IPS-15b (cell line): ENCODE measurements around the gene DUSP15.

Source experiments
- H3K27me3 ChIP-seq: one replicate; pipeline ENCODE4 v1.6.1; 2013; ENCODE audit warnings: low read length; ENCODE audit not compliant: control insufficient read depth, insufficient read depth
- H3K36me3 ChIP-seq: one replicate; pipeline ENCODE4 v1.6.1; 2013; ENCODE audit warnings: low read length; ENCODE audit not compliant: control insufficient read depth, insufficient read depth
- H3K4me1 ChIP-seq: one replicate; pipeline ENCODE4 v1.6.1; 2013; ENCODE audit warnings: mild to moderate bottlenecking, low read length; ENCODE audit not compliant: control insufficient read depth, insufficient read depth
- H3K4me3 ChIP-seq: one replicate; pipeline ENCODE4 v1.5.1; 2013; ENCODE audit warnings: low read depth, low read length
- H3K9ac ChIP-seq: one replicate; pipeline ENCODE4 v1.6.1; 2013; ENCODE audit warnings: low read depth, mild to moderate bottlenecking, low read length
- H3K9me3 ChIP-seq: one replicate; pipeline ENCODE4 v1.6.1; 2013; ENCODE audit warnings: mild to moderate bottlenecking, low read length; ENCODE audit not compliant: control insufficient read depth, insufficient read depth

Gene DUSP15

DNA sequence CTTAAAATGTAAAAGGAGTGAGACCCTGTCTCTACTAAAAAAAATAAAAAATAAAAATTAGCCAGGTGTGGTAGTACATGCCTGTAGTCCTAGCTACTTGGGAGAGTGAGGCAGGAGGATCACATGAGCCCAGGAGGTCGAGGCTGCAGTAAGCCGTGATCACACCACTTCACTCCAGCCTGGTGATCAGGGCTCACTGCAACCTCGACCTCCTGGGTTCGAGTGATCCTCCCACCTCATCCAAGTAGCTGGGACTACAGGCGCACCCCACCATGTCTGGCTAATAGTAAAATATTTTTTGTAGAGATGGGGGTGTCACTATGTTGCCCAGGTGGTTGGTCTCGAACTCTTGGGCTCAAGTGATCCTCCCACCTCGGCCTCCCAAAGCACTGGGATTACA is 16.8 kb downstream of the DUSP15 start:
- Histone ChIP-seq H3K9ac (no peak overlapping the region), H3K9me3 (no peaks in the 10 kb centered on the region), H3K36me3 (no peaks in the 10 kb centered on the region), H3K4me1 (peaks cover 7% of the 10 kb centered on the region), H3K27me3 (peaks cover 45% of the 10 kb centered on the region), H3K4me3 (no peak overlapping the region)

DNA sequence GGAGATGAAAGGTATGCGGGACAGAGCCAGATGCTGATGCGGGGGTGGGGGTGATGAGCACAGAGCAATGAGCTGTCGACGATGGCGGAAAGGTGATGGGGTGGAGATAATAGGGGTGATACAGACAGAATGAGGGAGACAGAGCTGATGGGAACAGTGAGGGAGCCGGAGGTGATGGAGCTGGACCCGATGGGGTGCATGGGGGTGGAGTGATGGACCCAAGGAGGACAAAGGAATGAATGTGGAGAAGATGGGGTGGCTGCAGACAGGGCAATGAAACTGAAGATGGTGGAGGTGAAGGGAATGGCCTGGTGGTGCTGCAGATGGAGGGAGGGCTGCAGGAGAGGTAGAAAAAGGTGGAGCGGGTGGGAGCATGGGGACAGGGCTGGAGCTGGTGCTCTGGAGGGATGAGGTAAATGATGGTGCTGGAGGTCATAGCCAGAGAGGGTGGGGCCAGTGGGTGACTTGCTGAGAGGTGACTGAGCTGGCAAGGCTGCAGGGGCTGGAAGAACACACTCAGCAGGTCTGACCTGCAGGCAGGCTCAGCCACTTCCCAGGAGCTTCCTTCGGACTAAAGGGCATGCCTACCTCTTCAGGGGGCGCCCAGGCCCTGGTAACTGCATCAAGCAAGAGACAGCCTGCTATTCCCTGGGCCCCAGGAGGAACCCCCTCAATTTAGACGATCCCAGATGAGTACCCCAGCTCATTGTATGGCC is 18.9 kb downstream of the DUSP15 start:
- Histone ChIP-seq H3K4me3 (no peak overlapping the region), H3K27me3 (peaks cover 45% of the 10 kb centered on the region), H3K9ac (no peak overlapping the region), H3K4me1 (peaks cover 3% of the 10 kb centered on the region), H3K36me3 (no peaks in the 10 kb centered on the region), H3K9me3 (no peaks in the 10 kb centered on the region)

DNA sequence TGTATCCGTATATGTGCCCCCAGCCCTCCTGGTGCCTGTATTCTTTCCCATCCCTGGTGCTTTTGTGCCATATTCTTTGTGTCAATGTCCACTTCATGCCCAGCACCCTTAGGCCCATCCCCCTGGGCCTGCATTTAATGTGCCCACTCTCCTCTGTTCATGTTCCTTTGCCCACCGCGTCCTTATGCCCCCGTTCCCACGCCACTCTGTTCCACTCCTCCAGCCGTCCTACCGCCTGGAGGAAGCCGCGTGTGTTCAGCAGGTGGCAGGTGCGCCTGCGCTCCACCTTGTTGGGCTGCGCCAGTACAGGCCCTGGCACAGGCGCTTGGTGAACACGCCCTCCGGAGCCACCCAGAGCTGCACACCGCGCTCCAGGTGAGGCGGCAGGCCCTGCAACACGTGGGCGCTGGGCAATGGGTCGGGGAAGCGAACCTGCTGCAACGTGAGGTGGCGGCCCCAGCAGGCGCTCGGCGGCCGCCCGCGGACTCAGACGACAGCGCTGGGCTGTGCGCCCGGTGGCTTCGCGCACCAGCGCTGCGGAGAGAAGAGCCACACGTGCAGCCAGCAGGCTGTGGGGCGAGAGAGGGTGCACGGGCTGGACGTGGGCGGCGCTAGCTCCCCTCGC is 20.9 kb downstream of the DUSP15 start:
- H3K9ac ChIP-seq: no peak overlapping the region
- H3K4me1 ChIP-seq: no peaks in the 10 kb centered on the region
- peaks cover 45% of the 10 kb centered on the region for H3K27me3 ChIP-seq
- H3K9me3 ChIP-seq: no peaks in the 10 kb centered on the region
- no peaks in the 10 kb centered on the region for H3K36me3 ChIP-seq
- H3K4me3 ChIP-seq: peak overlapping the region; percentile 22

DNA sequence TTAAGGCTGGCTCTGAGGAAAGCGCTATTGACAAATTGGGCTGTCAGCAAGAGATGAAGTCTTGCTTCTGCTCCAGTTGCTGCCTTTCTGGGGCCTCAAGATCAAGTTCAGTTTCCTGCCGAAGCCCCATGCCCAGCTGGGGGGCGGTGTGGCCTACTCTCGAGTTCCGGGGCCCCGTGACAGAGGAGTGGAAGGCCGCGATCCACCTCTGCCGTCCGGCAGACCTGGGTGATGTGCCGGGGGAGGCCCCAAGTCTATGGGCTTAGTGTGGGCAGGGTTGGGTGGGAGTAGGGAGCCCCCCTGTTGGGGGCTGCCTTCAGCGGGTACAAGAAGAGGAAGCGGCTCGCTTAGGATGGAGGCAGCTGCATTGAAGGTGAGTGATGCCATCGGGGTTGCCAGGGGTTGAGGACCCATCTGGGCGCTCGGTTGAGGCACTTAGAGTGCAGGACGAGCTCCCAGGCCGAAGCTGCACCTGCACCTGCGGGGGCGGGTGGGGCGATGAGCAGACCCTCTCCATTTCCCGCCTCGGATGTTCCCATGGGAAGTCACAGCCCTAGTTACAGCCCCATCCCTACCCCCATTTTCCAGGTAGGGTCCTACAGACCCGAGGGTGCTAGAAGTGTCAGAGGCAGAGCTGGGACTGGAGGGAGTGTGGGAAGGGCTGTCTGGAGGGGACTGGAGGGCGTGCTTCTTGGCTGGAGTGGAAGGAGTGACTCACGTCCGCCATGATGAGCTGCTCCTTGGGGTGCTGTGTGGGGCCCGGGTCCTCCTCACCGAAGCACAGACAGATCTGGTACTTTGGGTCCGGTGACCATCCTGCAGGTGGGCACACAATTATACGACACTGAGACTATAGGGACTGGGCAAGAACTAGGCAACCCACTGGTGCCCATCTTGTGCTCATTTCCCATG is 22.0 kb downstream of the DUSP15 start:
- Histone ChIP-seq H3K27me3 (peaks cover 45% of the 10 kb centered on the region), H3K9me3 (no peaks in the 10 kb centered on the region), H3K9ac (no peak overlapping the region), H3K4me1 (no peaks in the 10 kb centered on the region), H3K36me3 (no peaks in the 10 kb centered on the region), H3K4me3 (no peak overlapping the region)

DNA sequence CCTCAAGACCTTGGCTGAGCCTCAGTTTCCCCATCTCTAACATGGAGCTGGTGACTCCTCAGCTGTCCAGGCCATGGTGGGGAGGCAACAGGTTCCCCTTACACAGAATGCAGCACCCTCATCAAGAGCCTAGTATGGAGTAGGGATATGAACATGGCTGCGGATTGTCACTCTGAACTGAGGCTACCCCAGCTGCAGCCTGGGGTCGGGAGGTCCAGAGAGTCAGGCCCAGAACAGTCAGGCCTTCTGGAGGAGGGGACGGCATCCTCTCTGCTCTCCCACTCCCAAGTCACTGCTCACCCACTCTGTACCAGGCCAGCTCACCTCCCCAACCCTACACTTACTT is 23.6 kb downstream of the DUSP15 start:
- Histone ChIP-seq H3K9ac (no peak overlapping the region), H3K9me3 (no peaks in the 10 kb centered on the region), H3K36me3 (no peaks in the 10 kb centered on the region), H3K4me3 (no peak overlapping the region), H3K27me3 (peaks cover 39% of the 10 kb centered on the region), H3K4me1 (peaks cover 3% of the 10 kb centered on the region)

DNA sequence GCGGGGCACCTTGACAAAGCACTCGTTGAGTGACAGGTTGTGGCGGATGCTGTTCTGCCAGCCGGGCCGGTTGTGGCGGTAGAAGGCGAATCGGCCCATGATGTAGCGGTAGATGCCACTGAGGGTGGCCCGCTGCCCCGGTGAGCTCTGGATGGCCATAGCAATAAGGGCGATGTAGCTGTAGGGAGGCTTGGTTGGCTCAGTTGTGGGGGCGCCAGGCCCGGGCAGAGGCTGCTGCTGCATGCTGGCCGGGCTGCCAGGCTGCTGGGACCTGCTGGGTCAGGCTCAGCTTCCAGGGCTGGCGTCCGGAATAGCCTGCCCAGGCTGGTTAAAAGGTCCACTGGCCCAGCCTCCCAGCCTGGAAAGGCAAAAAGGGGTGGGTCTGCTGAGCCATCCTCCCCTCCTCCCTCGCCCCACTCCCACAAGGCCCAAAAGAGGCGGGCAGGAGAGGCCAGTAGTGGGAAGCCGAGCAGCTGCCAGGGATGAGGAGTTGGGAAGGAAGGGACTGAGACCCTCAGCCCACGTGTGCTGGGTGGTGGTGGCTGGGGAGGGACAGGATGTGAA is 24.9 kb downstream of the DUSP15 start, which contains the start of gene FOXS1:
Gene FOXS1 (minus strand): TSS at position 305 of the 564 bp plus-strand sequence. CDS start 62 bp downstream, at position 243.
- Histone ChIP-seq H3K9ac (no peak within 1 kb of the TSS), H3K4me3 (no peak within 1 kb of the TSS), H3K9me3 (no peaks in the 10 kb centered on the region), H3K36me3 (no peaks in the 10 kb centered on the region), H3K27me3 (peaks cover 25% of the 10 kb centered on the region), H3K4me1 (peaks cover 3% of the 10 kb centered on the region)

DNA sequence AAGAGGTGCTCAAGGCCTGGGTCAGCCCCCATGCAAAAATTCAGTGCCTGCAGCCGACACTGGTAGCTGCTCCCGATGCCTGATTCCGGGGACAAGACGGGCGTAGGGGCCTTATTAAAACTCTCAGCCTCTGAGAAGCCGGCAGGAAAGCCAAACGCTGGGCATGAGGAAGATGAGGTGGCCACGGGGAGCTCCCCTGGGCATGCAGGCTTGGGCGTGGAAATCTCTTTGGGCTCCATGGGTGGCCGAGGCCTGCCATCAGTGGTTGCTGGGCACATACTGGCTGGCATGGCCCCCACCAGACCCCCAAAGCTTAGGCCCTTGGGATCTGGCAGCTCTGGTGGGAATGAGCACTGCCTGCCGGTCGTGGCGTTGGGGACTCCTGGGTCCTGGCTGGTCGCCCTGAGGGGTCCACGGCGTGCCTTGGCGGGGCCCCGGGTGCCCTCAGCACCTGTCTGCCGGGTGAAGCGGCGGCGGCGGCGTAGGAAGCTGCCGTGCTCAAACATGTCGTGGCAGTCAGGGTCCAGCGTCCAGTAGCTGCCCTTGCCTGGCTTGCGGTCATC is 25.5 kb downstream of the DUSP15 start:
- no peak overlapping the region for H3K9ac ChIP-seq
- H3K9me3 ChIP-seq: no peaks in the 10 kb centered on the region
- H3K36me3 ChIP-seq: no peaks in the 10 kb centered on the region
- no peak overlapping the region for H3K4me3 ChIP-seq
- H3K27me3 ChIP-seq: peaks cover 20% of the 10 kb centered on the region
- H3K4me1 ChIP-seq: peaks cover 3% of the 10 kb centered on the region

DNA sequence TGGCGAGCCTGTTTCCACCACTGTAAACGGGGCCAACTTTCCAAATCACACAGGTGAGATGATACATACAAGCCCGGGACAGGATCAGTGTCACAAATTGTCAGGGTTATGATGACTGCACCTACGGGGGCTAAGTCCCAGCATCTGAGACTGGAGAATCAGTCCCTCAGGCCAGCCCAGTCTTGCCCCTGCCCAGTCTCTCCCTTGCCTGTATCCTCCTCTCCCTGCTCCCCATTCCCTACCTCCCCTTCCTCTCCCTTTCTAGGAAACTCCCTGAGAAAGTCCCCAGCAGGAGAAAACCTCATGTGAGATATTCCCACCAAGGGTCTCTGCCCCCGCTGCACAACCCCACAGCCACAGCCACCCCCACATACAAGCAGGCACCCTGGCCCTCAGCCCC is 26.4 kb downstream of the DUSP15 start:
- peaks cover 3% of the 10 kb centered on the region for H3K4me1 ChIP-seq
- H3K36me3 ChIP-seq: no peaks in the 10 kb centered on the region
- no peaks in the 10 kb centered on the region for H3K9me3 ChIP-seq
- H3K9ac ChIP-seq: no peak overlapping the region
- peaks cover 10% of the 10 kb centered on the region for H3K27me3 ChIP-seq
- H3K4me3 ChIP-seq: no peak overlapping the region

DNA sequence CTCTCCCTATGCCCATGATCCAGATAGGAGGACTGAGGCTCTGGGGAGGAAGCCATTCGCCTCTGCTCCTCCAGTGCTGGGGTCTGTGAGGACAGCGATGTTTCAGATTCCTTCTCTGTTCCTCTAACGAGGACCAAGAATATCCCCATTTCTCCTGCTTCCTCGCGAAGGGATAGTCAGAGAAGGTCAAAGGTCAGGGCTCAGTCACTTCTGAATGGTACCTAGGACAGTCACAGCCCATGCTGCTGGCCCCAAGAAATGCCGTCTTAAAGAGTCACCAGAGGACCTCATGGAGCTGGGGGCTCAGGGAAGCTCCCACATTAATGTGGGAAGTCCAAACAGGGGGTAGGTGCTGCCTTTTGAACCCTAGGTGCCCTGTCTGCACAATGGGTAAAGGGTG is 27.0 kb downstream of the DUSP15 start:
- Histone ChIP-seq H3K4me1 (peaks cover 3% of the 10 kb centered on the region), H3K27me3 (peaks cover 4% of the 10 kb centered on the region), H3K9ac (no peak overlapping the region), H3K4me3 (no peak overlapping the region), H3K9me3 (no peaks in the 10 kb centered on the region), H3K36me3 (no peaks in the 10 kb centered on the region)

DNA sequence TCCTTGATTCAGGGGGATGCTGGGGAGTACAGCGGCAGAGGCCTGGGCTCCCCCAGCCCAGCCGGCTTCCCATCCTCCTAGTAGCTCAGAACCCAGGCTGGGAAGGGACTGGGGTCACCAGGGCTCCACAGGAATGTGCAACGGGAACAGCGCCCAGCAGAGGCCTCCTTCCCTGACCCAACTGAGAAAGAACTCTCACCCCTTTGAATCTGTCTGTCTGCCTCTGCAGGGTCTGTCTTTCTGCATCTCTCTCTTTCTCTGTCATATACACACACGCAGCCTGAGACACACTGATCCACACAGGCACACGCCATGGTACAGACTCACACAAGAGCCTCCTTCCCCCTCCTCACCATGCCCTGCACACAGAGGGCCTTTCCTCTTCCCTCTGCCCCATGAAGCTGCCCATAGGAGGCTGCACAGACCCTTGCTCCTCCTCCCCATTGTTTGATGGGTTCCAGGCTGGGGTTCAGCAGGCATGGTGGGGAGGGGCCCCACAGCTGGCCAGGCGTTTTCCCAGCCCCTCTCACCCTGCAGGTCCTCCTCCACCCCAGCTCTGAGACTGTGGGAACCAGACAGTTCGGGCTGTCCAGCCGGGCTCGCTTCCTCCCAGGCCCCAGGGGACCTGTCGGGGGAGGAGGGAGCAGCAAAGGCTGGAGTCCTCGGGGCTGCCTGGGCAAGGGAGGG is 27.7 kb downstream of the DUSP15 start:
- peaks cover 4% of the 10 kb centered on the region for H3K27me3 ChIP-seq
- no peak overlapping the region for H3K4me3 ChIP-seq
- H3K9me3 ChIP-seq: no peaks in the 10 kb centered on the region
- peaks cover 3% of the 10 kb centered on the region for H3K4me1 ChIP-seq
- H3K36me3 ChIP-seq: no peaks in the 10 kb centered on the region
- H3K9ac ChIP-seq: no peak overlapping the region

DNA sequence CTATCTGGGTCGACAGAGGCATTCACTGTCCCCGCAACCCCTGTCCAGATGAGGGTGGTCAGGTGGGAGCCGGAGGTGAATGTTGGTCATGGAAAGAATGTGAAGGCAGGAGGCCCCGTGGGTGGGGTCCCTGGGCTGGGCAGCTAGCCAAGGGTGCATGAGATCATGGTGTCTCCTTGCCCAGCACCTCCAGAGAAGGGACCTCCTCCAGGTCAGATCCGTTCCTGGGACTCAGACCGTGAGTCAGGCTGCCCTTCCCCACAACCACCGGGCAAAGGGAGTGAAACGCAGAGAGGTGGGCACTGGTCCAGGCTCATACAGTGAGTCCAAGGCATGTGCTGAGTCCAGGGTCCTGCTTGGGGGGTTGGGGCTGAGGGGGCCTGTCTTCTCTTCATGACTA is 28.4 kb downstream of the DUSP15 start:
- Histone ChIP-seq H3K4me3 (no peak overlapping the region), H3K27me3 (no peaks in the 10 kb centered on the region), H3K36me3 (no peaks in the 10 kb centered on the region), H3K9me3 (no peaks in the 10 kb centered on the region), H3K4me1 (peaks cover 3% of the 10 kb centered on the region), H3K9ac (no peak overlapping the region)
